ENCODE measurements around the gene SMTNL2.

GRCh38 chr17:4622375-4622774, 38.0 kb downstream of the SMTNL2 start:
- TF ChIP-seq CTCF (IDR thresholded peaks at IDR 0.05) (no peak), POLR2A (IDR thresholded peaks at IDR 0.05) (no peak)
